HepG2 (cell line): ENCODE results near the gene MESD. TPM values are rescaled to one million over a fixed set of nuclear protein-coding genes. Genes with fewer than 3 reads are reported as not detected.

Experiments used
- ATAC-seq: fragments of 200-7000 bp; cut with Tn5 transposase; 3 replicates; pipeline ENCODE4 v1.9.1; 2020; ENCODE audit warnings: mild to moderate bottlenecking, moderate library complexity
- BruUV-seq: library from RNA; stranded (reverse); fragments of 400-500 nt; replicated peaks from 2 replicates; lab custom pipeline; 2021; lab: Mats Ljungman, UMichigan
- CTCF ChIA-PET: fragments of 300-600 bp; formaldehyde crosslinking; extraction: SDS; loops from one replicate; lab custom pipeline; 2021; ENCODE audit warnings: low total read pairs, inconsistent platforms, low intra/inter-chr PET ratio; lab: Yijun Ruan, JAX
- POLR2A ChIA-PET: fragments of 350-600 bp; sonication (Branson Sonifier 250); formaldehyde crosslinking; loops from one replicate; lab custom pipeline; 2020; ENCODE audit warnings: antibody characterized with exemption, inconsistent platforms; lab: Yijun Ruan, JAX
- DNase-seq: peaks from one replicate; pipeline ENCODE4 v3.0.0-alpha.2; 2015; ENCODE audit warnings: low spot score
- FAIRE-seq: peaks from 3 replicates; lab custom pipeline; 2011; peaks lifted over from hg19 to GRCh38; lab: Jason Lieb, UNC
- H2AFZ ChIP-seq: one replicate; pipeline ENCODE4 v1.6.1; 2011; ENCODE audit warnings: low read length, inconsistent platforms
- H3K27ac ChIP-seq: fragments of 300-600 bp; 3 replicates; pipeline ENCODE4 v1.8.0; 2011; ENCODE audit warnings: mixed run types, mild to moderate bottlenecking, mixed read lengths, low read length, inconsistent platforms; ENCODE audit not compliant: insufficient read depth; ENCODE audit errors: extremely low read length
- H3K27me3 ChIP-seq, 2 experiments: fragments of 200-600 bp in 1 of 2; 2 replicates in 1 of 2; 3 replicates in 1 of 2; pipeline versions ENCODE4 v1.6.0 to v1.8.0; 2011; ENCODE audit warnings: low read length in 2 of 2, mild to moderate bottlenecking in 2 of 2, moderate library complexity in 2 of 2, inconsistent platforms in 1 of 2; ENCODE audit not compliant: insufficient read depth in 2 of 2, control insufficient read depth in 1 of 2
- H3K36me3 ChIP-seq, 2 experiments: fragments of 200-600 bp in 1 of 2; replicated peaks in 1 of 2; 2 replicates in 1 of 2; 3 replicates in 1 of 2; pipeline versions ENCODE4 v1.5.1 to v1.8.0; 2011; ENCODE audit warnings: low read length in 2 of 2, inconsistent platforms in 1 of 2; ENCODE audit not compliant: insufficient read depth in 2 of 2, control insufficient read depth in 1 of 2
- H3K4me1 ChIP-seq: 2 replicates; pipeline ENCODE4 v1.5.1; 2012; ENCODE audit warnings: low read length, inconsistent platforms; ENCODE audit not compliant: insufficient read depth
- H3K4me2 ChIP-seq: 2 replicates; pipeline ENCODE4 v1.6.0; 2011; ENCODE audit warnings: low read depth, low read length, inconsistent platforms
- H3K4me3 ChIP-seq, 3 experiments: fragments of 200-600 bp in 1 of 3; sonication (generic), shearing (Covaris generic) in 1 of 3; replicated peaks in 1 of 3; 2 replicates each; pipeline ENCODE4 v1.5.1; 2011 to 2016; ENCODE audit warnings: low read length in 3 of 3, inconsistent platforms in 2 of 3, low read depth in 2 of 3, mild to moderate bottlenecking in 2 of 3, control low read depth in 1 of 3, mixed read lengths in 1 of 3; ENCODE audit not compliant: insufficient read depth in 1 of 3
- H3K79me2 ChIP-seq: one replicate; pipeline ENCODE4 v1.6.1; 2011; ENCODE audit warnings: low read length, inconsistent platforms; ENCODE audit not compliant: insufficient read depth
- H3K9ac ChIP-seq: 2 replicates; pipeline ENCODE4 v1.6.0; 2011; ENCODE audit warnings: mild to moderate bottlenecking, low read depth, low read length, inconsistent platforms; ENCODE audit not compliant: insufficient read depth
- H3K9me3 ChIP-seq: 2 replicates; pipeline ENCODE4 v1.5.1; 2012; ENCODE audit warnings: mild to moderate bottlenecking, low read length
- H4K20me1 ChIP-seq: 2 replicates; pipeline ENCODE4 v1.6.0; 2011; ENCODE audit warnings: inconsistent platforms, mild to moderate bottlenecking, low read length, moderate library complexity; ENCODE audit not compliant: insufficient read depth
- AHR ChIP-seq: IDR thresholded peaks from 2 replicates; pipeline ENCODE4 v1.6.1; 2018; ENCODE audit warnings: missing genetic modification reagents, missing compliant biosample characterization
- ARHGAP35 ChIP-seq: sonication (generic); formaldehyde crosslinking; IDR thresholded peaks from 2 replicates; pipeline ENCODE4 v1.9.0; 2022; ENCODE audit warnings: mild to moderate bottlenecking, inconsistent platforms, moderate library complexity, missing genetic modification reagents, borderline replicate concordance
- ELF4 ChIP-seq: sonication (generic); formaldehyde crosslinking; IDR thresholded peaks from 2 replicates; pipeline ENCODE4 v1.5.0; 2020; ENCODE audit warnings: missing genetic modification reagents, mild to moderate bottlenecking, moderate library complexity, borderline replicate concordance
- FLYWCH1 ChIP-seq: sonication (generic); formaldehyde crosslinking; IDR thresholded peaks from 2 replicates; pipeline ENCODE4 v1.8.1; 2023; ENCODE audit warnings: mild to moderate bottlenecking, missing genetic modification reagents
- GATAD1 ChIP-seq: IDR thresholded peaks from 2 replicates; pipeline ENCODE4 v1.6.1; 2016; ENCODE audit warnings: missing genetic modification reagents, missing compliant biosample characterization
- HMG20A ChIP-seq: IDR thresholded peaks from 2 replicates; pipeline ENCODE4 v1.6.1; 2016; ENCODE audit warnings: borderline replicate concordance
- HMG20B ChIP-seq: conservative IDR thresholded peaks from 2 replicates; pipeline ENCODE4 v1.6.1; 2016; ENCODE audit warnings: missing genetic modification reagents, missing compliant biosample characterization
- JDP2 ChIP-seq: sonication (generic); formaldehyde crosslinking; IDR thresholded peaks from 2 replicates; pipeline ENCODE4 v1.8.1; 2022; ENCODE audit warnings: missing genetic modification reagents, borderline replicate concordance
- KLF16 ChIP-seq, 2 experiments: sonication (generic) in 1 of 2; formaldehyde crosslinking in 1 of 2; IDR thresholded peaks; 2 replicates each; pipeline versions ENCODE4 v1.6.1 to v1.8.0; 2016 to 2023; ENCODE audit warnings: missing genetic modification reagents in 2 of 2, missing compliant biosample characterization in 1 of 2
- MAF1 ChIP-seq: sonication (generic); formaldehyde crosslinking; IDR thresholded peaks from 2 replicates; pipeline ENCODE4 v1.5.0; 2020; ENCODE audit warnings: missing genetic modification reagents, borderline replicate concordance
- MAFK ChIP-seq, 2 experiments: IDR thresholded peaks in 1 of 2; conservative IDR thresholded peaks in 1 of 2; 2 replicates each; pipeline ENCODE4 v1.6.1; 2011; ENCODE audit warnings: improper control_type of control experiment in 2 of 2, low read length in 2 of 2
- MEIS1 ChIP-seq: sonication (generic); formaldehyde crosslinking; IDR thresholded peaks from 2 replicates; pipeline ENCODE4 v1.9.0; 2021; ENCODE audit warnings: mild to moderate bottlenecking, missing genetic modification reagents, moderate library complexity, borderline replicate concordance
- RFX3 ChIP-seq: IDR thresholded peaks from 2 replicates; pipeline ENCODE4 v1.6.1; 2016; ENCODE audit warnings: missing biosample characterization, missing genetic modification reagents
- SMC3 ChIP-seq: IDR thresholded peaks from 2 replicates; pipeline ENCODE4 v1.6.1; 2011; ENCODE audit warnings: low read length, improper control_type of control experiment
- ZBTB38 ChIP-seq: sonication (generic); formaldehyde crosslinking; IDR thresholded peaks from 2 replicates; pipeline ENCODE4 v1.5.1; 2020; ENCODE audit warnings: mild to moderate bottlenecking, missing genetic modification reagents
- ZNF136 ChIP-seq: sonication (generic); formaldehyde crosslinking; IDR thresholded peaks from 2 replicates; pipeline ENCODE4 v1.8.1; 2022; ENCODE audit warnings: low read depth, mild to moderate bottlenecking, moderate library complexity, missing genetic modification reagents
- ZNF780A ChIP-seq: sonication (generic); formaldehyde crosslinking; IDR thresholded peaks from 2 replicates; pipeline ENCODE4 v1.8.0; 2022; ENCODE audit warnings: mild to moderate bottlenecking, missing genetic modification reagents, moderate library complexity
- ZSCAN29 ChIP-seq: sonication (generic); formaldehyde crosslinking; conservative IDR thresholded peaks from 2 replicates; pipeline ENCODE4 v1.4.0; 2020; ENCODE audit warnings: mild to moderate bottlenecking, missing genetic modification reagents
- WGBS: methylation state at CpG from one replicate; pipeline ENCODE4 v1.1.6; 2017; ENCODE audit warnings: low lambda C conversion rate; 5-methylcytosine and 5-hydroxymethylcytosine counted together
- in situ Hi-C: cut with HindIII; loops from 2 replicates; pipeline ENCODE4 v1.10.0; 2017; ENCODE audit warnings: low pct_unique_long_range_greater_than_20kb; ENCODE audit not compliant: extremely low pct_ligation_motif_present
- intact Hi-C: fragments of 100-400 bp; cut with micrococcal nuclease; formaldehyde crosslinking; loops from one replicate; pipeline ENCODE4 v1.10.0; 2022; ENCODE audit not compliant: unreplicated experiment
- polyA plus RNA-seq, 8 experiments: library from polyadenylated mRNA; depleted of rRNA in 3 of 8; stranded (reverse) in 7 of 8; unstranded in 1 of 8; fragments of >200 nt; fragmentation: Illumina TruSeq in 4 of 8; extraction: Trizol in 4 of 8; gene quantifications; 2 replicates each; pipeline versions ENCODE4 v1.2.1 to v1.2.3, GENCODE V29; 2011 to 2016; ENCODE audit warnings: low read depth in 4 of 8, missing spikeins in 1 of 8, mixed read lengths in 1 of 8; ENCODE audit not compliant: insufficient read depth in 1 of 8
- total RNA-seq, 5 experiments: library from RNA; depleted of rRNA; stranded (reverse); fragments of >200 nt; fragmentation: Illumina TruSeq; extraction: Trizol; gene quantifications; 2 replicates each; pipeline ENCODE4 v1.2.3, GENCODE V29; 2016; ENCODE audit warnings: low read depth in 1 of 5

The MESD gene
- total and polyA plus RNA-seq, 2 of the 13 experiments (the other 11 are each of a cell fraction or from before 2014, with no cell fraction given), result 18.0 to 46.2 TPM

- no peaks in the 10 kb centered on the region for H3K4me1 ChIP-seq
- no peaks in the 10 kb centered on the region; a peak in 1 of 5 replicates for H3K27me3 ChIP-seq
- no peak overlapping the region for H3K9ac ChIP-seq
- no peaks in the 10 kb centered on the region for H3K79me2 ChIP-seq
- no peak overlapping the region for H3K27ac ChIP-seq
- BruUV-seq, result no TSS peak
- no peak for FAIRE-seq
- DNase-seq, result no peak
- H3K4me2 ChIP-seq, result no peak overlapping the region
- no peaks in the 10 kb centered on the region for H3K9me3 ChIP-seq
- 95% methylated on average over 8 of the region's 8 CpGs for WGBS
- no peaks in the 10 kb centered on the region for H4K20me1 ChIP-seq
- ChIA-PET CTCF (no interaction called here), POLR2A (no interaction called here)
- ATAC-seq, result no peak
- TF ChIP-seq ARHGAP35 (CRISPR knock-in tag), result no peak
- TF ChIP-seq GATAD1 (CRISPR knock-in tag), result no peak
- TF ChIP-seq ZNF136 (CRISPR knock-in tag), result no peak
- TF ChIP-seq HMG20B (CRISPR knock-in tag), result no peak
- no peak for TF ChIP-seq ZSCAN29 (CRISPR knock-in tag)
- TF ChIP-seq ZBTB38 (CRISPR knock-in tag), result no peak
- no peak for TF ChIP-seq MEIS1 (CRISPR knock-in tag)
- TF ChIP-seq KLF16 (CRISPR knock-in tag; IDR thresholded peaks at IDR 0.05), result no peak
- no peak for TF ChIP-seq FLYWCH1 (CRISPR knock-in tag)
- no peak for TF ChIP-seq ELF4 (CRISPR knock-in tag)
- no peak for TF ChIP-seq RFX3 (CRISPR knock-in tag)
- no peak for TF ChIP-seq JDP2
- TF ChIP-seq AHR, result no peak
- TF ChIP-seq ZNF780A (CRISPR knock-in tag), result no peak
- no peak for TF ChIP-seq MAFK (conservative IDR thresholded peaks at IDR 0.05 in 1 of 2, IDR thresholded peaks at IDR 0.05 in 1 of 2; ENCODE audit: low read length in 2 of 2)
- no peak for TF ChIP-seq HMG20A (CRISPR knock-in tag)
- TF ChIP-seq MAF1 (CRISPR knock-in tag), result no peak
- TF ChIP-seq SMC3, result no peak
- H3K36me3 ChIP-seq, result peaks cover 25 to 72% of the 10 kb centered on the region in 2 experiments
- H3K4me3 ChIP-seq, result no peak overlapping the region
- no peak overlapping the region for H2AFZ ChIP-seq
- intact Hi-C loops (no loop called here), in situ Hi-C loops (no loop called here)
These were observed 43.0 kb downstream of the MESD start for GRCh38 chr15:80946576-80946975.
